GM12878 (cell line): ENCODE measurements around the gene MYO15A. TPM values are rescaled to one million over a fixed set of nuclear protein-coding genes. Genes with fewer than 3 reads are reported as not detected.

ENCODE experiments used
- ATAC-seq: fragments of 200-7000 bp; cut with Tn5 transposase; 3 replicates; pipeline ENCODE4 v1.9.1; 2020; ENCODE audit warnings: mild to moderate bottlenecking, moderate library complexity
- BruUV-seq: library from RNA; stranded (reverse); fragments of 400-500 nt; replicated peaks from 2 replicates; lab custom pipeline; 2021; lab: Mats Ljungman, UMichigan
- CTCF ChIA-PET: fragments of 300-600 bp; sonication (Branson Sonifier 250); formaldehyde crosslinking; extraction: SDS; loops from one replicate; lab custom pipeline; 2021; ENCODE audit warnings: inconsistent platforms; lab: Yijun Ruan, JAX
- POLR2A ChIA-PET: fragments of 350-600 bp; formaldehyde crosslinking; extraction: SDS; loops from one replicate; lab custom pipeline; 2021; ENCODE audit warnings: inconsistent platforms; lab: Charles Lee
- RAD21 ChIA-PET: fragments of 300-600 bp; sonication (Branson Sonifier 250); formaldehyde crosslinking; loops from one replicate; lab custom pipeline; 2023; ENCODE audit warnings: antibody characterized with exemption; ENCODE audit not compliant: unreplicated experiment; lab: Charles Lee
- SMC1A ChIA-PET: fragments of 300-600 bp; sonication (Branson Sonifier 250); formaldehyde crosslinking; loops from one replicate; lab custom pipeline; 2023; ENCODE audit not compliant: unreplicated experiment, uncharacterized antibody; lab: Charles Lee
- DNase-seq: peaks from one replicate; pipeline ENCODE4 v3.0.0-alpha.2; 2011; ENCODE audit warnings: low read depth, low spot score
- FAIRE-seq: peaks from 3 replicates; lab custom pipeline; 2011; peaks lifted over from hg19 to GRCh38; lab: Jason Lieb, UNC
- H2AFZ ChIP-seq: 2 replicates; pipeline ENCODE4 v1.6.0; 2011; ENCODE audit warnings: low read depth, low read length, control low read depth; ENCODE audit not compliant: control insufficient read depth
- H3K27ac ChIP-seq: 2 replicates; pipeline ENCODE4 v1.5.1; 2011; ENCODE audit warnings: control low read depth; ENCODE audit not compliant: control insufficient read depth, insufficient read depth
- H3K27me3 ChIP-seq, 2 experiments: replicated peaks in 1 of 2; 2 replicates each; pipeline versions ENCODE4 v1.6.0 to v1.6.1; 2011; ENCODE audit warnings: low read length in 1 of 2; ENCODE audit not compliant: control insufficient read depth in 2 of 2, insufficient read depth in 2 of 2
- H3K36me3 ChIP-seq, 2 experiments: 2 replicates each; pipeline ENCODE4 v1.5.1; 2011; ENCODE audit warnings: low read length in 1 of 2; ENCODE audit not compliant: control insufficient read depth in 2 of 2, insufficient read depth in 2 of 2
- H3K4me1 ChIP-seq: 2 replicates; pipeline ENCODE4 v1.6.1; 2011; ENCODE audit warnings: mild to moderate bottlenecking, low read length, moderate library complexity, mixed read lengths; ENCODE audit not compliant: control insufficient read depth, insufficient read depth
- H3K4me2 ChIP-seq: 2 replicates; pipeline ENCODE4 v1.6.0; 2011; ENCODE audit warnings: control low read depth; ENCODE audit not compliant: control insufficient read depth, insufficient read depth
- H3K4me3 ChIP-seq: fragments of 200-600 bp; sonication (generic); 2 replicates; pipeline ENCODE4 v1.5.1; 2016
- H3K79me2 ChIP-seq: 2 replicates; pipeline ENCODE4 v1.6.0; 2011; ENCODE audit warnings: low read length; ENCODE audit not compliant: control insufficient read depth, insufficient read depth
- H3K9ac ChIP-seq: 2 replicates; pipeline ENCODE4 v1.8.0; 2011; ENCODE audit warnings: low read length, control low read depth, mixed read lengths; ENCODE audit not compliant: control insufficient read depth, insufficient read depth
- H3K9me3 ChIP-seq: replicated peaks from 3 replicates; pipeline ENCODE4 v1.5.1; 2011; ENCODE audit warnings: mild to moderate bottlenecking, low read length; ENCODE audit not compliant: control insufficient read depth, insufficient read depth
- H4K20me1 ChIP-seq: 2 replicates; pipeline ENCODE4 v1.6.0; 2011; ENCODE audit not compliant: control insufficient read depth, insufficient read depth
- BCL3 ChIP-seq: IDR thresholded peaks from 2 replicates; pipeline ENCODE4 v1.6.1; 2011; ENCODE audit warnings: borderline replicate concordance, low read depth, mild to moderate bottlenecking, moderate library complexity, low read length; ENCODE audit not compliant: insufficient read depth, poor library complexity, severe bottlenecking
- CBX5 ChIP-seq: sonication (generic); IDR thresholded peaks from 2 replicates; pipeline ENCODE4 v1.6.1; 2016; ENCODE audit warnings: low read depth, moderate library complexity, mild to moderate bottlenecking, inconsistent platforms
- E2F8 ChIP-seq: fragments of 450-650 bp; IDR thresholded peaks from 2 replicates; pipeline ENCODE4 v1.6.1; 2018; ENCODE audit warnings: mild to moderate bottlenecking, low read depth, moderate library complexity; ENCODE audit not compliant: partially characterized antibody
- HSF1 ChIP-seq: fragments of 150-350 bp; IDR thresholded peaks from 2 replicates; pipeline ENCODE4 v1.6.1; 2014; ENCODE audit warnings: mild to moderate bottlenecking, low read depth, low read length
- IKZF2 ChIP-seq, 2 experiments: fragments of 450-650 bp; IDR thresholded peaks; 2 replicates each; pipeline ENCODE4 v1.6.1; 2017; ENCODE audit warnings: mild to moderate bottlenecking in 2 of 2, moderate library complexity in 2 of 2
- LARP7 ChIP-seq: fragments of 450-650 bp; IDR thresholded peaks from 2 replicates; pipeline ENCODE4 v1.6.1; 2017; ENCODE audit warnings: mild to moderate bottlenecking
- MYC ChIP-seq: IDR thresholded peaks from 2 replicates; pipeline ENCODE4 v1.6.1; 2011; ENCODE audit warnings: mild to moderate bottlenecking, low read length, moderate library complexity, inconsistent platforms; ENCODE audit not compliant: insufficient read depth, insufficient replicate concordance, insufficient read length, severe bottlenecking
- RUNX3 ChIP-seq: IDR thresholded peaks from 2 replicates; pipeline ENCODE4 v1.6.1; 2012; ENCODE audit warnings: low read length, inconsistent platforms
- SMC3 ChIP-seq: IDR thresholded peaks from 2 replicates; pipeline ENCODE4 v1.6.1; 2011; ENCODE audit warnings: low read length, improper control_type of control experiment, borderline replicate concordance
- SRF ChIP-seq, 2 experiments: IDR thresholded peaks; 2 replicates each; pipeline ENCODE4 v1.6.1; 2011; ENCODE audit warnings: low read depth in 2 of 2, low read length in 2 of 2, mild to moderate bottlenecking in 1 of 2, moderate library complexity in 1 of 2
- TCF7 ChIP-seq: IDR thresholded peaks from 2 replicates; pipeline ENCODE4 v1.6.1; 2014; ENCODE audit warnings: antibody characterized with exemption, borderline replicate concordance
- ZBTB40 ChIP-seq: fragments of 450-650 bp; IDR thresholded peaks from 2 replicates; pipeline ENCODE4 v1.6.1; 2016; ENCODE audit warnings: mild to moderate bottlenecking, moderate library complexity, borderline replicate concordance
- WGBS: methylation state at CpG from one replicate; pipeline ENCODE4 v1.1.6; 2016; ENCODE audit warnings: low lambda C conversion rate; ENCODE audit not compliant: insufficient replicate concordance, insufficient coverage; ENCODE audit errors: missing lambda C conversion rate; 5-methylcytosine and 5-hydroxymethylcytosine counted together
- in situ Hi-C: fragments of 300-500 bp; cut with MboI; formaldehyde crosslinking; loops from 9 replicates; pipeline ENCODE4 v1.14.3; 2018; ENCODE audit warnings: mixed read lengths
- intact Hi-C: fragments of 100-400 bp; cut with micrococcal nuclease; formaldehyde crosslinking; loops from one replicate; pipeline ENCODE4 v1.14.2; 2022; ENCODE audit not compliant: unreplicated experiment
- polyA plus RNA-seq, 11 experiments: library from polyadenylated mRNA; depleted of rRNA in 4 of 11; unstranded in 6 of 11; stranded (reverse) in 5 of 11; fragments of >200 nt; fragmentation: Nextera tagmentation in 4 of 11; fragmentation: Illumina TruSeq in 1 of 11; extraction: Ambion mirVana in 4 of 11; extraction: Trizol in 1 of 11; gene quantifications; 1 replicate in 1 of 11; 2 replicates in 10 of 11; pipeline versions ENCODE4 v1.2.1 to v1.2.3, GENCODE V29; 2011 to 2016; ENCODE audit warnings: inconsistent platforms in 2 of 11, missing spikeins in 2 of 11, low read depth in 1 of 11
- total RNA-seq, 4 experiments: library from RNA; depleted of rRNA in 3 of 4; stranded (reverse); fragments of >200 nt in 3 of 4; fragmentation: Illumina TruSeq in 1 of 4; extraction: Trizol in 1 of 4; gene quantifications; 2 replicates each; pipeline versions ENCODE4 v1.2.1 to v1.2.3, GENCODE V29; 2013 to 2021

MYO15A gene
- total and polyA plus RNA-seq, 10 of the 15 experiments (the other 5 are each of a cell fraction or from before 2014, with no cell fraction given), result 0.03 to 0.77 (median 0.21) TPM; not detected in 4

GRCh38 chr17:18074566-18075272 is 33.8 kb upstream of the MYO15A start:
- ChIA-PET SMC1A (no interaction called here), RAD21 (no interaction called here)
- TF ChIP-seq LARP7 (no peak), RUNX3 (no peak), MYC (no peak), ZBTB40 (no peak), TCF7 (no peak), CBX5 (no peak), HSF1 (no peak), SMC3 (no peak), E2F8 (no peak), BCL3 (no peak), IKZF2 (IDR thresholded peaks at IDR 0.05) (no peak), SRF (IDR thresholded peaks at IDR 0.05; ENCODE audit: low read depth in 2 of 2, low read length in 2 of 2) (no peak)

More at GRCh38 chr17:18074566-18075272, 33.8 kb upstream of the MYO15A start:
- Histone ChIP-seq H3K4me3 (no peak overlapping the region), H4K20me1 (no peaks in the 10 kb centered on the region), H3K27ac (no peak overlapping the region), H3K4me1 (no peaks in the 10 kb centered on the region), H3K27me3 (no peaks in the 10 kb centered on the region), H3K9ac (no peak overlapping the region), H2AFZ (no peak overlapping the region), H3K79me2 (no peaks in the 10 kb centered on the region), H3K4me2 (no peak overlapping the region), H3K36me3 (no peaks in the 10 kb centered on the region), H3K9me3 (no peaks in the 10 kb centered on the region)
- ChIA-PET POLR2A (no interaction called here), CTCF (no interaction called here)
- FAIRE-seq, result no peak
- no peak for DNase-seq
- WGBS, result 18% methylated on average over 6 of the region's 6 CpGs
- intact Hi-C loops (no loop called here), in situ Hi-C loops (no loop called here)
- no peak for ATAC-seq
- no TSS peak for BruUV-seq
